GM12875 (cell line): Measurements from ENCODE around the gene TUBB3.

Experiments used
- H3K4me3 ChIP-seq: one replicate; pipeline ENCODE4 v1.5.1; 2011; ENCODE audit warnings: low read depth, low read length, control low read depth
- CTCF ChIP-seq: IDR thresholded peaks from 2 replicates; pipeline ENCODE4 v1.5.1; 2011; ENCODE audit warnings: low read depth, mild to moderate bottlenecking, control low read depth, inconsistent platforms, low read length, moderate library complexity, borderline replicate concordance; ENCODE audit not compliant: insufficient read depth

The TUBB3 gene

GRCh38 chr16:89938175-89938885 is 15.2 kb downstream of the TUBB3 start:
- TF ChIP-seq CTCF: no peak
- H3K4me3 ChIP-seq: no peak overlapping the region

- H3K4me3 ChIP-seq: no peak overlapping the region
- no peak for TF ChIP-seq CTCF
These were observed 21.6 kb downstream of the TUBB3 start for GRCh38 chr16:89944773-89945172.

- no peak overlapping the region for H3K4me3 ChIP-seq
- TF ChIP-seq CTCF: no peak
These were observed 22.5 kb downstream of the TUBB3 start for GRCh38 chr16:89945654-89946053.

- H3K4me3 ChIP-seq: no peak overlapping the region
- no peak for TF ChIP-seq CTCF
These were observed 23.4 kb downstream of the TUBB3 start for GRCh38 chr16:89946515-89946914.

- TF ChIP-seq CTCF: no peak
- H3K4me3 ChIP-seq: peak overlapping the region; percentile 64
These were observed 26.1 kb downstream of the TUBB3 start for GRCh38 chr16:89949121-89949742.

GRCh38 chr16:89949756-89950155 is 26.6 kb downstream of the TUBB3 start:
- no peak for TF ChIP-seq CTCF
- H3K4me3 ChIP-seq: peak overlapping the region; percentile 64

- no peak overlapping the region for H3K4me3 ChIP-seq
- no peak for TF ChIP-seq CTCF
These were observed 28.4 kb downstream of the TUBB3 start for GRCh38 chr16:89951509-89951908.
